Mesenchymal stem cell (in vitro differentiated cells and primary cell): ENCODE data around the gene MYLK.
"Not testable (repeated sequence)": the region's sequence is repeated elsewhere in the genome, so short reads cannot be mapped to it uniquely, and the experiment has no call there.

Experiments
- DNase-seq: peaks from one replicate; pipeline ENCODE4 v3.0.0-alpha.2; 2013
- H2AFZ ChIP-seq: one replicate; pipeline ENCODE4 v1.6.1; 2013; ENCODE audit warnings: low read depth, mild to moderate bottlenecking, control low read depth, inconsistent platforms, low read length, moderate library complexity
- H2AK5ac ChIP-seq: 2 replicates; pipeline ENCODE4 v1.6.1; 2013; ENCODE audit warnings: low read length, moderate library complexity, mild to moderate bottlenecking, inconsistent platforms; ENCODE audit not compliant: severe bottlenecking
- H2BK120ac ChIP-seq: one replicate; pipeline ENCODE4 v1.6.1; 2013; ENCODE audit warnings: low read depth, mild to moderate bottlenecking, inconsistent platforms, low read length, moderate library complexity
- H2BK12ac ChIP-seq, 2 experiments: one replicate each; pipeline ENCODE4 v1.6.1; 2013; ENCODE audit warnings: inconsistent platforms in 2 of 2, low read length in 2 of 2, mild to moderate bottlenecking in 2 of 2, moderate library complexity in 2 of 2, control low read depth in 1 of 2
- H2BK15ac ChIP-seq: one replicate; pipeline ENCODE4 v1.6.1; 2013; ENCODE audit warnings: mild to moderate bottlenecking, low read depth, inconsistent platforms; ENCODE audit not compliant: poor library complexity, severe bottlenecking
- H2BK5ac ChIP-seq: 2 replicates; pipeline ENCODE4 v1.6.1; 2013; ENCODE audit warnings: low read depth, mild to moderate bottlenecking, low read length, control low read depth, inconsistent platforms; ENCODE audit not compliant: poor library complexity, severe bottlenecking
- H3K14ac ChIP-seq, 2 experiments: one replicate each; pipeline ENCODE4 v1.6.1; 2013; ENCODE audit warnings: inconsistent platforms in 2 of 2, low read length in 2 of 2, control low read depth in 1 of 2, mild to moderate bottlenecking in 1 of 2, moderate library complexity in 1 of 2
- H3K18ac ChIP-seq, 2 experiments: one replicate each; pipeline ENCODE4 v1.6.1; 2013; ENCODE audit warnings: inconsistent platforms in 2 of 2, low read length in 2 of 2, control low read depth in 1 of 2, low read depth in 1 of 2, mild to moderate bottlenecking in 1 of 2
- H3K23ac ChIP-seq, 2 experiments: one replicate each; pipeline ENCODE4 v1.6.1; 2013; ENCODE audit warnings: inconsistent platforms in 2 of 2, low read length in 2 of 2, mild to moderate bottlenecking in 2 of 2, moderate library complexity in 2 of 2, control low read depth in 1 of 2
- H3K27ac ChIP-seq: 2 replicates; pipeline ENCODE4 v1.5.1; 2013; ENCODE audit warnings: mild to moderate bottlenecking, moderate library complexity, low read length, control low read depth, inconsistent platforms; ENCODE audit not compliant: poor library complexity, severe bottlenecking
- H3K27me3 ChIP-seq, 2 experiments: 2 replicates each; pipeline versions ENCODE4 v1.6.1 to v1.7.0; 2013; ENCODE audit warnings: low read length in 2 of 2, mild to moderate bottlenecking in 2 of 2, moderate library complexity in 2 of 2, control low read depth in 1 of 2, inconsistent platforms in 1 of 2; ENCODE audit not compliant: control insufficient read depth in 1 of 2, insufficient read depth in 1 of 2
- H3K36me3 ChIP-seq, 2 experiments: 2 replicates each; pipeline versions ENCODE4 v1.6.1 to v1.7.0; 2013; ENCODE audit warnings: low read length in 2 of 2, control low read depth in 1 of 2, inconsistent platforms in 1 of 2, low read depth in 1 of 2, mild to moderate bottlenecking in 1 of 2; ENCODE audit not compliant: insufficient read depth in 2 of 2, control insufficient read depth in 1 of 2
- H3K4ac ChIP-seq, 2 experiments: one replicate each; pipeline ENCODE4 v1.6.1; 2013; ENCODE audit warnings: inconsistent platforms in 2 of 2, low read length in 2 of 2, mild to moderate bottlenecking in 2 of 2, moderate library complexity in 2 of 2, control low read depth in 1 of 2, low read depth in 1 of 2
- H3K4me1 ChIP-seq: 2 replicates; pipeline ENCODE4 v1.6.1; 2013; ENCODE audit warnings: low read depth, low read length, control low read depth; ENCODE audit not compliant: control insufficient read depth, insufficient read depth
- H3K4me2 ChIP-seq: 2 replicates; pipeline ENCODE4 v1.6.1; 2013; ENCODE audit warnings: low read length, mild to moderate bottlenecking, inconsistent platforms; ENCODE audit not compliant: poor library complexity, severe bottlenecking
- H3K4me3 ChIP-seq, 2 experiments: 2 replicates each; pipeline versions ENCODE4 v1.5.1 to v1.7.0; 2013; ENCODE audit warnings: low read length in 2 of 2, mild to moderate bottlenecking in 2 of 2, control low read depth in 1 of 2, low read depth in 1 of 2; ENCODE audit not compliant: insufficient read depth in 1 of 2
- H3K79me1 ChIP-seq: replicated peaks from 2 replicates; pipeline ENCODE4 v1.6.1; 2013; ENCODE audit warnings: mild to moderate bottlenecking, control low read depth, low read length, inconsistent platforms; ENCODE audit not compliant: poor library complexity, severe bottlenecking
- H3K9ac ChIP-seq: 2 replicates; pipeline ENCODE4 v1.7.0; 2013; ENCODE audit warnings: mild to moderate bottlenecking, low read length, moderate library complexity
- H3K9me3 ChIP-seq: 2 replicates; pipeline ENCODE4 v1.7.0; 2013; ENCODE audit warnings: mild to moderate bottlenecking, low read length; ENCODE audit not compliant: control insufficient read depth
- H4K8ac ChIP-seq: one replicate; pipeline ENCODE4 v1.6.1; 2013; ENCODE audit warnings: inconsistent platforms, mild to moderate bottlenecking, low read length, moderate library complexity
- H4K91ac ChIP-seq: one replicate; pipeline ENCODE4 v1.6.1; 2013; ENCODE audit warnings: mild to moderate bottlenecking, low read length, inconsistent platforms
- WGBS: methylation state at CpG from one replicate; pipeline ENCODE4 v1.1.7; 2013; ENCODE audit warnings: mixed read lengths; 5-methylcytosine and 5-hydroxymethylcytosine counted together

The MYLK gene

GRCh38 chr3:123718108-123718507 lies 166.0 kb downstream of the MYLK start:
- no peak overlapping the region for H3K9ac ChIP-seq
- H3K79me1 ChIP-seq: peaks cover 23% of the 10 kb centered on the region
- peaks cover 27 to 62% of the 10 kb centered on the region in 2 experiments for H3K36me3 ChIP-seq
- peak overlapping the region in 1 of 2 experiments; percentile 7 for H3K4ac ChIP-seq
- H2BK15ac ChIP-seq: no peak overlapping the region
- no peaks in the 10 kb centered on the region for H3K27me3 ChIP-seq
- H3K23ac ChIP-seq: no peak overlapping the region
- no peak overlapping the region for H3K4me2 ChIP-seq
- no peaks in the 10 kb centered on the region for H3K9me3 ChIP-seq
- H3K4me3 ChIP-seq: no peak overlapping the region
- peak overlapping the region; percentile 83 for H3K27ac ChIP-seq
- no peak for DNase-seq
- no peak overlapping the region for H3K14ac ChIP-seq
- H2BK120ac ChIP-seq: no peak overlapping the region
- H2BK12ac ChIP-seq: peak overlapping the region in 1 of 2 experiments; percentile 62
- peak overlapping the region; percentile 51 for H2AK5ac ChIP-seq
- H3K4me1 ChIP-seq: peaks cover 18% of the 10 kb centered on the region
- H2BK5ac ChIP-seq: peak overlapping the region; percentile 33
- H3K18ac ChIP-seq: peak overlapping the region; percentile 59 to 73
- H4K8ac ChIP-seq: peak overlapping the region; percentile 69
- peak overlapping the region; percentile 47 for H4K91ac ChIP-seq
- no peak overlapping the region for H2AFZ ChIP-seq
- WGBS: 91% methylated on average over 5 of the region's 5 CpGs

DNA sequence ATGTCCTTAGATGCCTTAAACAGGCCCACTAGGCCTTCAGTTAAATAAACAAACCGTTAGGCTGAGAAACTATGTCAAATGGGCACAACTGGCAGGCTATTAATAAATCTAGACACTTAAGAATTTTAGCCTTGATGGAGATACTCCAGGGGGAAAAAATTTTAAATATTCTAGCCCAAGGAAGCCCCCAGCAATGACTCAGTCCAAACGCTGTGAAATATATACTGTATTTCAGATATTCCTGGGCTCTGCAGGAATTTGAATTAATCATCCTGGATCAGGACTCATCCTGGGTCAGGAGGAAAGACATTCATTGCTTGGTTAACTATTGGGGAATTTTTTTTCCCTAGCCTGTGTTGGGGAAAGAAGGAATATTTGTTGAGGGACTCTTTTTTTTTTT lies 166.7 kb downstream of the MYLK start:
- H3K4me2 ChIP-seq, H2BK120ac ChIP-seq, H3K14ac ChIP-seq, H2AFZ ChIP-seq, H3K9me3 ChIP-seq, H2BK15ac ChIP-seq, H2AK5ac ChIP-seq, H2BK12ac ChIP-seq, H3K27me3 ChIP-seq, H3K4ac ChIP-seq, H2BK5ac ChIP-seq, H3K9ac ChIP-seq, DNase-seq, H4K8ac ChIP-seq, H4K91ac ChIP-seq, H3K4me3 ChIP-seq, H3K23ac ChIP-seq, H3K18ac ChIP-seq: not testable (repeated sequence)
- H3K36me3 ChIP-seq: peaks cover 25 to 62% of the 10 kb centered on the region in 2 experiments
- 0% methylated on average over 1 of the region's 2 CpGs for WGBS
- peaks cover 21% of the 10 kb centered on the region for H3K79me1 ChIP-seq
- H3K4me1 ChIP-seq: peaks cover 19% of the 10 kb centered on the region
- H3K27ac ChIP-seq: peak overlapping the region; percentile 83

DNA sequence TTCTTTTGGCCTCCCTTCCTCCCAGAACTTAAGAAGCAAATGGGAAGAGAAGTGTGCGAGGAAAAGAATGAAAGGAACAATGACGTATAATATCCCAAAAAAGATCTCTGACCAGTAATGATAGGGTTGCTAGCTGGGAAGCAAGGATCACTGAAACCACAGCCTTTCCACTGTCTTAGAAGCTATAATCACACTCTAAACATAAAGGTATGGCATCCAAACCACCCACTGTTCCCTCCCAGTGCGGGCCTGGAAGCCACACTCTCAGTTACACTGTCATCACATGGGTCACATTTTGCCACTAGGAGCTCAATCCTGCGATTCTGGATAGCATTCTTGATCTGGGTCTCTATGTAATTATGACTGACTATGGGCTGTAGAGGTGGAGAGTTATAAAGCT lies 167.7 kb downstream of the MYLK start:
- peak overlapping the region; percentile 20 for H2AK5ac ChIP-seq
- no peak overlapping the region for H4K8ac ChIP-seq
- no peak overlapping the region for H2BK15ac ChIP-seq
- no peak overlapping the region for H3K4me3 ChIP-seq
- H3K18ac ChIP-seq: peak overlapping the region in 1 of 2 experiments; percentile 29
- no peak overlapping the region for H2AFZ ChIP-seq
- H3K9me3 ChIP-seq: no peaks in the 10 kb centered on the region
- 97% methylated on average over 3 of the region's 4 CpGs for WGBS
- H2BK12ac ChIP-seq: no peak overlapping the region
- no peak overlapping the region for H3K14ac ChIP-seq
- H3K4me2 ChIP-seq: no peak overlapping the region
- no peaks in the 10 kb centered on the region for H3K27me3 ChIP-seq
- H3K23ac ChIP-seq: no peak overlapping the region
- no peak overlapping the region for H2BK5ac ChIP-seq
- H3K4me1 ChIP-seq: peaks cover 24% of the 10 kb centered on the region
- H3K27ac ChIP-seq: no peak overlapping the region
- H4K91ac ChIP-seq: no peak overlapping the region
- no peak overlapping the region for H3K9ac ChIP-seq
- no peak for DNase-seq
- no peak overlapping the region for H2BK120ac ChIP-seq
- peaks cover 23 to 62% of the 10 kb centered on the region in 2 experiments for H3K36me3 ChIP-seq
- peaks cover 18% of the 10 kb centered on the region for H3K79me1 ChIP-seq
- H3K4ac ChIP-seq: peak overlapping the region in 1 of 2 experiments; percentile 37

GRCh38 chr3:123713211-123713610 lies 170.9 kb downstream of the MYLK start:
- H3K4ac ChIP-seq: no peak overlapping the region
- peaks cover 38 to 48% of the 10 kb centered on the region in 2 experiments for H3K36me3 ChIP-seq
- H2BK120ac ChIP-seq: no peak overlapping the region
- H4K8ac ChIP-seq: no peak overlapping the region
- no peak overlapping the region for H2AFZ ChIP-seq
- H3K4me3 ChIP-seq: no peak overlapping the region
- H3K9me3 ChIP-seq: no peaks in the 10 kb centered on the region
- H4K91ac ChIP-seq: no peak overlapping the region
- H3K4me2 ChIP-seq: no peak overlapping the region
- H3K18ac ChIP-seq: no peak overlapping the region
- no peak overlapping the region for H3K14ac ChIP-seq
- H3K9ac ChIP-seq: no peak overlapping the region
- H2BK15ac ChIP-seq: no peak overlapping the region
- peaks cover 12% of the 10 kb centered on the region for H3K79me1 ChIP-seq
- DNase-seq: no peak
- H3K27ac ChIP-seq: no peak overlapping the region
- no peak overlapping the region for H2AK5ac ChIP-seq
- H2BK12ac ChIP-seq: peak overlapping the region in 1 of 2 experiments; percentile 79
- H2BK5ac ChIP-seq: no peak overlapping the region
- H3K23ac ChIP-seq: no peak overlapping the region
- no peaks in the 10 kb centered on the region for H3K27me3 ChIP-seq
- WGBS: 97% methylated on average over 6 of the region's 8 CpGs
- H3K4me1 ChIP-seq: peaks cover 16% of the 10 kb centered on the region
